ENCODE results near the gene MUC2. TPM values are rescaled to one million over a fixed set of nuclear protein-coding genes. Genes with fewer than 3 reads are reported as not detected.
A peak's percentile ranks its signal among the peaks of the same experiment; 100 is the strongest.

Gene MUC2
- total RNA-seq, 1 experiment from 2014 or later, result not detected

DNA sequence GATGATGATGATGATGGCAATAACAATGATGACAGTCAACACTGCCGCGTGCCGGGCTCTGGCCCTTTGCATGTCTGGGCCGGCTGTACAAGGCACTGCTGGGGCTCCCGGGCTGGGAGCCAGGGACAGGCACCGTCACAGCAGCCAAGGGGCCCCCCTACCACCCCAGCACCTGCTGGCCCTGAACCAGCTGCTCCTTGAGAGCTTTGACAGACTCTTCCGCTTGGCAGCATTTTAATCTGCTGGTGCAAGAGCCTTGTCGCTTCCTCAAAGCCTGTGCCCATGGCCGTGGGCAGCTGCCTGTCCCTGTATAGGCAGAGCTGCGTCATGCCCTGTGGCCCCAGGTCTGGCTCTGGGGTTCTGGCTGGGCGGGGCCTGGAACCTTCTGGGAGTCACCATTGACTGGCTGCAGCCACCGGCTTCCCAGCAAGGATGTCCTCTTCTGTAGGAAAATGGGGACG lies 25.2 kb upstream of the MUC2 start:
- in situ Hi-C loops (cut with HindIII; ENCODE audit: low sequenced_read_pairs), result no loop called here
- no peak for DNase-seq (ENCODE audit: low spot score)

DNA sequence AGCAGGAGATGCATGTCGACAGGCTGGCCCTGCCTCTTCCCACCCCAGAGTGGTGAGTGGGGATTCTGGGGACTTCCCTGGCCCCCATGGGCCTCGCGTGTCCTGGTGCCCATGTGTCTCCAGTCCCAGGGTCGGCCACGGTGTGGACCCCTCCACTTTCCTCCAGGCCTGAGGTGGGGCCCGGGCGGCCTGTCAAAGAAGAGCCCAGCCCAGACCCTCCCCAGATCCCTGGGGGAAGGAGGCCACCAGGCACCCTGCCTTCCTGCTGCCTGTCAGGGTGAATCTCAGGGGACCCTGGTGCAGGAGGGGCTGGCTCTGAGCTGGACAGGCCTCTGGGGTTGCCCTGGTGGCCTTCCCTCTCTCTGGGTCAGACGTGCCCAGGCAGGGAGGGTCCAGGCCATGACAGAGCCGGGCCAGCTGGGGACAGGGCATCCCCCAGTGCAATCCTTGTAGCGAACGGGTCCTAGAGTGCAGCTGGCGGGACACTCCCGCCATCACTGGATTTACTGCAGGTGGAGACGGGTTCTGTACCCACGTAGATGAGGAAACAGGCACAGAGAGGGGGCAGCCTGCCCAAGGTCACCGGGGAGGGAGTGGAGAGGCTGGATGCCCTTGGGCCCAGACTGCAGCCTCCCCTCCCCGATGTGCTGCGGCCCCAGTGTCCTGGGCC lies 24.6 kb upstream of the MUC2 start:
- in situ Hi-C loops (cut with HindIII; ENCODE audit: low sequenced_read_pairs), result no loop called here
- DNase-seq (ENCODE audit: low spot score), result no peak

DNA sequence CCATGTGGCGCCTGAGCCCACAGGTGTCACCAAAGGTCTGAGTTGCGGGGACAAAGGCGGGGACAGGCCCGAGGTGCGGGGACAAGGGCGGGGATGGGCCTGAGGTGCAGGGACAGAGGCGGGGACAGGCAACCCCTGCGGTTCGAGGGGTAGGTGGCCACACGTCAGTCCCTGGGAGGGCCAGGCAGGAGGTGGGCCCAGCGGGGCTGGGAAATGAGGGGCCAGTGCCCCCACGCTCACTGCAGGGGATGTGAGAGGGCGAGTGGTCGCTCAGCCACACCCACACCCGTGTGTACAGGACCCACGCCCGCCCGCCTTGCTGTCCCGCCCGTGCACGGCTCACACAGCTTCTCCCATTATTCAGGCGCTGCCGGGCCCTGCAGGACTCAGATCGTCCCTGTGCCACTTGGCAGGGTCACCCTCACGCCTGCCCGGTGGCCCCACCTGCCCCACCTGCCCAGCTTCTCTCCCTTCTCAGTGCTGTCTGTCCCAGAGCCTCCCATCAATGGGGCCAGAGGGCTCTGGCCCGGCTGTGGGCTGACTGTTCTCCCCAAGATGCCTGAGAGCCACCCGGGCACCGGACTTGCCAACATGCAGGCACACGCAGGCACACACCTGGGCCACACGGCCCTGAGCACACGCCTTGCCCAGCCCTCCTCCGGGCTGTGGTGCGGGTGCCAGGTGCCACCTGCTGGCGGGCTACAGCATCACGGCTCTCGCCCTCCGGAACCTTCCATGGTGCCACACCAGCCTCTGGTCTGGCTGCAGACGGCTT lies 23.9 kb upstream of the MUC2 start:
- in situ Hi-C loops (cut with HindIII; ENCODE audit: low sequenced_read_pairs), result no loop called here
- DNase-seq (ENCODE audit: low spot score), result peak; percentile 82

DNA sequence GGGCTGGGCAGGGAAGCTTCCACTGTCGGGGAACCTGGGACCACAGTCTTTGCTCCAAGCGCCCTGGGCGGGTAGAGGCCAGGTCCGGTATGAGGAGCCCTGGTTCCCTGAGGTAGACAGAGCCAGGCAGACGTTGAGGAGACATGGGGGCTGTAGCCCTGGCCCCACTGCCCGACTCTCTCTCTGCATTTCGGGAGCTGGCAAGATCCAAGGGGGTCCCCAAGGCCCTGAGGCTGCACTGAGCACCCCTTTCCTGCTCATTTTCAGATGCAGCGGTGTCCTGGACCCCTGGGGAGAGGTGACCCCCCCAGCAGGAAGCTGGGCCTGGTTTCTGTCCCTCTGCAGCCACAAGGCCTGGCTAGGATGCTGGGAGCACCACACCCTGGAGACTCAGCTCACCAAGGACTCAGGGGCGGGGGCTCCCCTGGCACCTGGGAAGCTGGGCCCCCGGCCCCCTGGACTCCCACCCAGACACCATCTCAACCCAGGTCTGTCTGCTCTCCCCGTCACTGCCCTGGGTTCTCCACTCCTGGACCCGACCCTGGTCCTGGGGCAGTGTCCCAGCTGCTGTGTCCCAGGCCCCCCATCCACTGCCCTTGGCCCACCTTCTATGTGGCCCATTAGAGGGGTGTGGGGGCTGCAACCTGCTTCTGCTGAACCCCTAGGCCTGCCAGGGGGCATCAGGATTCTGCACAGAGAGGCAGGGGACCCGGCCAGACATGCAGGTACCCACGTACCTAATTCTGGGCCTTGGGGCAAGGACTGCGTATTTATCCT lies 23.1 kb upstream of the MUC2 start:
- no peak for DNase-seq (ENCODE audit: low spot score)
- in situ Hi-C loops (cut with HindIII; ENCODE audit: low sequenced_read_pairs), result no loop called here

DNA sequence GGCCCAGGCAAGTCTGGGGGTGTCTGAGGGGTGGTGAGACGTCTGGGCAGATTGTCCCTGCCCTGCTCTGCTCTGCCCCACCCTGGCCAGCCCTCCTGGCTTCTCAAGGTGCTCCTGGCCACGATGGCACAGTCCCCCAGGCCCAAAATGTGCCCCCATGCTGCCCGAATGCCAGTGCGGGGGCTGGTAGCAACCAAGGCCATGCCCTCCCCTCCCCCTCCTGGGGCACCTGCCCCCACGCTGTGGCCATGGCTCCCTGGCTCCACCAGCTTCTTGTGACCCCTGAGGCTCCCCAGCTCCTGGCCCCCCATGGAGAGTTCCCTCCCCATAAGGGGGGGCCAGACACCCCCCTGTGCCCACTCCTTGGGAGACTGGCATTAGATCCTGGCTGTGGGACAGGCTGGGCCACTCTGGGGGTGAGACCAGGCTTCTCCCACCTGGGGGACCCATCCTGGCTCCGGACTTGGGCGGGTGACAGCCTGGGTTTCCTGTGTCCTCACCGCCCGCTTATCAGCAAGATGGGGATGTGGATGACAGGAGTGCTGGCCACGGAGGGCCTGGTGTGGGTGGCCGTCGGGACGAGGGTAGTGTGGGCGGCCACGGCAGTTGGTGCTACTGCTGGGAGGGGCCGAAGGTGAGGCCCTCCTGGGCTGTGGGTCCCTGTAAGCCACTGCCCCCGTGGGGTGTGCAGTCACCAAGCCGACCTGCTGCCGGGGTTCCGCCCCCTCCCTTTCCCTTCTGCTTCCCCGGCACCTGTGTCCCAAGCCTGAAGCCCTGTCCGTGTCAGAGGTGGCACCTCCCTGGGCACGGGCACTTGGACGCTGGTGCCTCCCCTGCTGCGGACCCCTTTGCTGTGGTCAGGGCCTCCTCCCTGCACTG lies 22.3 kb upstream of the MUC2 start:
- in situ Hi-C loops (cut with HindIII; ENCODE audit: low sequenced_read_pairs), result no loop called here

DNA sequence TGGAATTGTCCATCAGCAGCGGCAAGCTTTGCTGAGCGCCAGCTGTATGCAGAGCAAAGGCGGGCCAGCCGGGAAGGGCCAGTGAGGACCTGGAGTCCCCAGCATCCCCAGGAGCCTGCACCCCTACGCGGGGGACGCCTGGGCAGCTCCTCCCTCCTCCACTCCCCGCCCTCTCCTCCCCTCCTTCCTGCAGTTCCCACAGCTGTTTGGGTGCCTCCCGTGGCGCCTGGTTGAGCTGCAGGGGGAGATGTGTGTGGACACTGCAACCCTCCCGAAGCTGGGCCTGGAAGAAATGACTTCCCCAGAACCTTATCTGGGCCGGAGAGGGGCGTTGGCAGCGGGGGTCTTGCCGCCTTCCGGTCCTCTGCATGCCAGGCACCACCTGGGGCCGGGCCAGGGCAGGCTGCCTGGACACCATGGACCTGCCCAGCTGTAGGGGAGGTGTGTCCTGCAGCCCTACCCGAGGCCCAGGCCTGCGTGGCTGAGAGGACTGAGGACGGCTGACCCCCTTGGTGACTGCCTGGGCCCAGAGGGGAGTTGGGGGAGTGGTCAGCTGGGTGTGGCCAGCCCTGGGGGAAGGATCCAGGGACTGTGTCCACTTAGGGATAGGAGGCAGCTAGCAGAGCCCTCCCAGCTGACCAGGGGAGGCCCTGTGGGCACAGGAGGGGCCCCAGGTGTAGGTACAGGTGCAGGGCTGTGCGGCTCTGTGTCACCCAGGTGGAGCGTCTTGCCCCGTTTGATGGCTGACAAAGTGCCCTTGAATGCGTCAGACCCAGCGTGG lies 21.4 kb upstream of the MUC2 start:
- in situ Hi-C loops (cut with HindIII; ENCODE audit: low sequenced_read_pairs), result no loop called here
- no peak for DNase-seq (ENCODE audit: low spot score)

More for the DNA sequence above, 22.3 kb upstream of the MUC2 start:
- no peak for DNase-seq (ENCODE audit: low spot score)

DNA sequence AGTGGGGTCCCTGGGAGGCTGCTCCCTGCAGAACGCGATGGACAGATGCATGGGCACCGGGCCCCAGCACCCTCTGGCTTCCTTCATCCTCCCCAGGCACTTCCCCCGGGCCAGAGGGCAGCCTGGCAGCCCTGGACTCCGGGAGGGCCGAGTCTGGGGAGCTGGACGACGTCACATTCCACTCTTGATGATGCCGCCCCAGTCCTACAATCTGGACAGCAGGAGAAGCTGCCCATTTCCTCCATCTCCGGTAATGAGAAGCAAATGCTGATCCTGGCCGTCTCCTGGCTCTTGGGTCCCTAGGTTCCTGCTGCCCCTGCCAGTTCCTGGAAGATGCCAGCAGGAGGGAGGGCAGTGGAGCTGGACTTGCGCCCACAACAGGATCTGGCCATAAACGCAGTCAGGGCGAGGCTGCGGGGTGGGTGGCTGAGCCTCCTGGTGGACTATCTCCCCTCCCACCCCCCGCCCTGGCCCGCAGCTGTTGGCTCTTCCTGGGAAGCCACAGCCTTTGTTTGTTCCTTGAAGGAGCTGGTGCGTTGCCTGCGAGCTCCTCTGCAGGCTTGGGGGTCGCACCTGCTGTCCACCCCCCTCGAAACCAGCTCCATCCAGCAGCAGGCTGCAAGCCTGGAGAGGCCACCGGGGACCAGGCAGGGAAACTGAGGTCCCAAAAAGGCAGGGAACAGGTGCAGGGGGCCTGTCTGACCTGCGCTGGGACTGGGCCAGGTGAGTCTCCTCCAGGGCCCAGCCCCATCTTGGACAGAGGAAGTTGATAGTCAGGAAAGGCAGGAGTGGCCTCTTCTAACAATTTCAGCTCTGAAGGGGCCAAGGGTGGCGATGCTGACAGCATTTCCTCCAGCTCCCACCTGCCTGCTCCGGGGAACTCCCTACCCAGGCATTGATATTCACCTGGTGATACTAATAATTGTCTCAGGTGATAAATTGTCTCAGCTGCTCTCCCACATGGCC lies 20.2 kb upstream of the MUC2 start:
- in situ Hi-C loops (cut with HindIII; ENCODE audit: low sequenced_read_pairs), result no loop called here
- peak; percentile 74 for DNase-seq (ENCODE audit: low spot score)

DNA sequence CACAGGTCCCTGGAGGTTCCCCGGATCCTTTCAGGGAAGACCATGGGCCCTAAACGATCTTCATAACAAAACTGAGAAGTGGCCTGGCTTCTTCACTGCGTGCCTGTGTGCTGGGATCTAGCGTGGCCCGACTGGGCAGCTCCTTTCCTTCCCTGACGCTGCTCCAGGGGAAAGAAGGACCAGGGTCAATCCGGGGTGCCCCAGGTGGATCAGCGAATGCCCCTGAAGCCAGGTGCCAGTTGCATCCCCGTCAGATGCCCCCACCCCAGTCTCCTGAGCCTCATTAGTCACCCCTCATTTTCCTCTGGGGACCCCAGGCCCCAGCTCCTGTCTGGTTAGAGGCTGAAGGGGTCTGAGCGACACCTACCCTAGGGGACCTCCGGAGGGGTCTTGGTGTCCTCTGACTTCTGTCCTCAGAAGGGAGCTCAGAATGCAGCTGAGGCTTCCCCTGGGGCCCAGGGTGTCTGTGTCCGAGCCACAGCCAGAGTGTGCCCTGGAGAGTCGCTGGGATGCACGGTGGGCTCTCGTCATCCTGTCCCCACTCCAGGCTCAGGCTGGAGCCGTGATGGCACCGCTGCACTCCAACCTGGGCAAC lies 19.5 kb upstream of the MUC2 start:
- in situ Hi-C loops (cut with HindIII; ENCODE audit: low sequenced_read_pairs), result no loop called here
- DNase-seq (ENCODE audit: low spot score), result no peak

DNA sequence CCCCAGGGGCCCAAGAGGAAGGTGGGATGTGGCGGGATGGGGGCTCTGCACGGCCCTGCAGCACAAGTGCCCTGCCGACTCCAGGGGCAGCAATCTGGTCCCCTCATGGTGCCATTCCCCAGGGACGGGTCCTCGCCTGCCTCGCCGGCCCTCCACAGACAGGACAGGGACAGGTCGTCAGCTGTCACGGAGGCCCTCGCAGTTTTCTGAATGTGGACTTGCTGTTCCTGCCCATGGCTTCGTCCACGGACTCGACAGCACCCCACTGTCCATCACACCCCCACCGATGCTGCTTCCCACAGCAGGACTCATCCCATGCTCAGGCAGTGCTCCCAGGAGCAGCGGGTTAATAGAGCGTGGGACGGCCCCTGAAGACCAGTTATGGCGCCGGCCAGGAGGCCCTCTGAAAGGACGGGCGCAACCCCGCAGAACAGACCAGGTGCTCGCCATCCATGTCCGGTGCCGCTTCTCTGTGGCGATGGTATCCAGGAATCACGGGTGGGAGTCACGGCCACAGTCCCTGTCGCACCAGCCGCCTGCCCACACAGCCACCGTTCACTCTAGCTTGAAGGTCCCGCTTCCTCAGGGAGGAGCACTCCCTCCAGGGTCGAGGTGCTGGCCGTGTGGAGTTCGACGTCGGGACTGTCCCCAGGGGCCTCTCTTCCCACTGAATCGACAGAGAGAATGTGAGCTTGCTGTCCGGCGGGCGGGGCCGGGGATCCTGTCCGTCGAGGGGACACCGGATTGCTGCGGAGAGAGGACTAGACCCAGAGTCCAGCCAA lies 18.5 kb upstream of the MUC2 start:
- in situ Hi-C loops (cut with HindIII; ENCODE audit: low sequenced_read_pairs), result no loop called here
- DNase-seq (ENCODE audit: low spot score), result no peak

DNA sequence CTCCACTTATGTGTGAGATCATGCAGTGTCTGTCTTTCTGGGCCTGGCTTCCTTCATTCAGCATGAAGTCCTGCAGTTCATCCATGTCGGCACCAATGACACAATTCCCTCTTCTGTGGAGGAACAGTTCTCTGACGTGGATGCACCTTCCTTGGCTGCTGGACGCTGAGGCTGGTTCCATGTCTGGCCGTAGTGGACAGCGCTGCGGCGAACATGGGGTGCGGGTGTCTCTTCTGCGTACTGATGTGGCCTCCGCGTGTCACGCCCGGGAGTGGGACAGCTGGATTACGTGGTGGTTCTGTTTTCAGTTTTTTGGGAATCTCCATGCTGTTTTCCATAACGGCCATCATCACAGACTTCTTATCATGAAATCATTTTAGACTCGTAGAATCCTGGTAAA lies 16.9 kb upstream of the MUC2 start:
- in situ Hi-C loops (cut with HindIII; ENCODE audit: low sequenced_read_pairs), result no loop called here

DNA sequence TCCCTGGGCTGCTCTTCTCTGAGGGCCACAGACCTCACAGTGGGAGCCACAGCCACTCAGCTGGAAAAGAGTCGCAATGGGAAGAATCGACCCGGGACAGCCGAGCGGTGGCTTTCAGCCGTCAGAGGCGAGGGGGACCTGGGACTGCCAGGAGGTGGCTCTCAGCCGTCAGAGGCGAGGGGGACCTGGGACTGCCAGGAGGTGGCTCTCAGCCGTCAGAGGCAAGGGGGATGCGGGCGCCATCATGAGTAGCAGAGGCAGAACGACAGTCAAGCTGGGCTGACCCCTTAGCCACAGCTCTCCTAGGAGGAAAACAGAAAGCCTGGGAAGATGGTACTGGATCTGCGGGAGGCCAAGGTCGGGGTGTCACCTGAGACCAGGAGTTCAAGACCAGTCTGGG lies 14.9 kb upstream of the MUC2 start:
- no peak for DNase-seq (ENCODE audit: low spot score)
- in situ Hi-C loops (cut with HindIII; ENCODE audit: low sequenced_read_pairs), result no loop called here

More for the DNA sequence above, 16.9 kb upstream of the MUC2 start:
- DNase-seq (ENCODE audit: low spot score), result no peak

DNA sequence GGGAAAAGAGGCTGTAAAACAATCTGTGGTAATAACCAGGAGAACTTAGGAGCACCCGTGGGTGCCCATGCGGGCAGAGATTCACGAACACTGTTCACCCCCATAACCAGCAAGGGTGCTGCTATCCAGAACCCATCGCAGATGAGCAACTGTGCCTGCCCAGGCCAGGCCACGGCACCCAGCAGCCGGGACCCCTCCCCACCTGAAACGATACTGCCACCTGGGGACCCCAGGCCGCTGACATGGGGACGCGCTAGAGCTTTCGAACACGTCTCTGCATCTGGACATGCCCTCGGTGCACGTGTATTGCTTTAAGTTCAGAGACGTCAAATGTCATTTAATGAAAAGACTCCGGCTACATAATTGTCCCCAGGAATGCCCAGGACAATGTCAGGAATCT lies 14.3 kb upstream of the MUC2 start:
- in situ Hi-C loops (cut with HindIII; ENCODE audit: low sequenced_read_pairs), result no loop called here

DNA sequence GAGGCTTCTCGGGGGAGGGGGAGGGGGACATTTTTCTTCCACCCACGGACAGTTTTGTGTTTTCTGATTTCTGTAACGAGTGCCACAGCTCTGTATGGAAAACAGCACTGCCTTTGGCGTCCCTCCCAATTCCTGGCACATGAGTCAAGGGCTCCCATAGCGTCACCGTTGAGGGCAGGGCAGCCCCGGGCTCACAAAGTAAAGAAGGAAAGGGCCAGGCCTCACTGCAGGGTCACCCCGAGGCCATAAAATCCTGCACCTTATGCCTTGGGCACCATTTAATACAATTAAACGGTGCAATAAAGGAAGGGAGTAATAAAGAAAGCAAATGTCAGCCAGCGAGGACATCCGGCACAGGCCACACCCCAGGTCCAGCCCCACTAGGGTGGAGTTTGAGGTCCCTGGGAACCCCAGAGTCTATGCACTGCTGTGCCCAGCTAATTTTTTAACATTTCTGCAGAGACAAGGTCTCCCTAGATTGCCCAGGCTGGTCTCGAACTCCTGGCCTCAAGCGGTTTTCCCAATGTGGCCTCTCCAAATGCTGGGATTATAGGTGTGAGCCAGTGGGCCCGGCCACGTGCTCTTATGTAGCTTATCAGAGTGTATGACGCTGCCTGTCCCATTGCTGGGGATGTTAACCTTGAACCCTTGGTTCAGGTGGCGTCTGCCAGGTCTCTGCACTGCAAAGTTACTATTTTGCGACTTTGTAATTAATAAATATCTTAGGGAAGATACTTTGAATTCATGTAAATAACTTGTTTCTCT lies 13.6 kb upstream of the MUC2 start:
- no peak for DNase-seq (ENCODE audit: low spot score)
- in situ Hi-C loops (cut with HindIII; ENCODE audit: low sequenced_read_pairs), result no loop called here

More for the DNA sequence above, 14.3 kb upstream of the MUC2 start:
- DNase-seq (ENCODE audit: low spot score), result no peak

DNA sequence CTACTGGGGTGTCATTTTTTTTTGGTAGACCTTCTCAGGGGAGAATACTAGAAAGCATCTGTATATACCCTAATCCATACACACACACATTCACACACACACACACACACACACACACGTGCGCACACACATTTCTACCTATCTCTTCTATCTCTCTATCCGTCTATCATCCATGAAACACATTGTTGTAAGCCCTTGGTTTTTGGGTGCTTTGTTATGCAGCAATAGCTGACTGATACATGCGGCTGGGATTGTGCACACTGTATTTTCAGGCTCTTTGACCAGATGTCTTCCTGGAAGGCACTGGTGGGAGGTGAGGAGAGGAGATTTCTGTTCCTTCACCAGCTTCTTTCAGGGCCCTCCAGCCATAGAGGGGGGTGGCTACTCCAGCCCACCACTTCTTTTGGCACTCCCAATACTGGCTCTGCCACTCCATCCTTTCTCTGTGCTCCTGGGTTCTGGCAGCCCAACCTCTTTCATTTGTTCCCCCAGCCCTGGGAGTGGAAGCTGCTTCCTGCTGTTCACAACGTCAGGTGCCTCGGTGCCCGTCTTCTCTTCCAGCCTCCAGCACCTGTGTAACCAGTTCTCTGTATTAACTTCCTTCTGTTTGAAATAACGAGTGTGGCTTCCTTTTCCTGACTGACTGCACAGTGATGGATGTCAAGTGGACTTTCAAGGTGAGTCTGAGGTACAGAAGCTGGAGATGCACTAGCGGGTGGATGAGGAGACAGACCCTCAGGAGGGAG lies 12.4 kb upstream of the MUC2 start:
- in situ Hi-C loops (cut with HindIII; ENCODE audit: low sequenced_read_pairs), result no loop called here
- DNase-seq (ENCODE audit: low spot score), result no peak

DNA sequence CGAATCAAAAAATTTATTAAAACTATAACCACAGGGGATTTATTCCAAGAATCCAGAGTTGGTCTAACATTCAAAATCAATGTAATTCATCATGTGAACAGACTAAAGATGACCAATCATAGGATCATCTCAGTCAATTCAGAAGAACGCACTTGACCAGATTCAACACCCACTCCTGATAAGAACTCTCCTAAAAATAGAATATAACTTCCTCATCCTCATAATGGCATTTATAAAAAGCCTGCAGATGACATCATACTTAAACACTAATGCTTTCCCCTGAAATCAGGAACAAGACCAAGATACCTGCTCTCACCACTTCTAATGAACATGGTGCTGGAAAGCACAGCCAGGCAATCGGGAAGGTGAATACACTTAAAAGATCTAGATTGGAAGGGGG lies 10.5 kb upstream of the MUC2 start:
- in situ Hi-C loops (cut with HindIII; ENCODE audit: low sequenced_read_pairs), result no loop called here
- no peak for DNase-seq (ENCODE audit: low spot score)

All from G401 (cell line).